ENCODE measurements around the gene AFAP1L1.

The AFAP1L1 gene

DNA sequence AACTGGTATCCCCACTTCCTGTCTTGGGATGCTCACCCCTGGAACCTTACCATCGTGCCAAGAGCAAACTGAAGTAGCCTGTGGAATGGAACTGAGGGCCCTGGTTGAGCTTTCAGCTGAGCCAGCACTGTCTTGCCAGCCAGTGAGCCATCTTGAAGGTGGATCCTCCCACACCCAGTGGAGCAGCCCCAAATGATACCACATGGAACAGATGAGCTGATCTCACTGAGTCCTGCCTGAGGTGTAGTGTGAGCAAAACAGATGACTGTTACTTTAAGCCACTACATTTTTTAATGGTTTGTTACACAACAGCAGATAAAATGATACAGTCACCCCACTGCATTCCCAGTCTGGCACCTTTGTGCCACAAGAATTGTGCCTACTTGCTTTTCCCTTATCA, 84.0 kb downstream of the AFAP1L1 start:
- DNase-seq: no peak

DNA sequence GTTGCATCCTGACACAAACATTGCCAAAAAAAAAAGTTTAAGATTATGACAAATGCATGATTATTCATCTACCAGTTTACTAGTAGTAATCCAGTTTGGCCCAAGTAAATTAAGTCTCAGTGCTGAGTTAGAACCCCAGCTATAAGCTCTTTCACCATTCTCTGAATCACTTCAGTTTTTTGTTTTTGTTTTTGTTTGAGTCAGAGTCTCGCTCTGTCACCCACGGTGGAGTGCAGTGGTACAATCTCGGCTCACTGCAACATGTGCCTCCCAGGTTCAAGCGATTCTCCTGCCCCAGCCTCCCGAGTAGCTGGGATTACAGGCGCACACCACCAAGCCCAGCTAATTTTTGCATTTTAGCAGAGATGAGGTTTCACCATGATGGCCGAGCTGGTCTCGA, 84.7 kb downstream of the AFAP1L1 start:
- DNase-seq: no peak

DNA sequence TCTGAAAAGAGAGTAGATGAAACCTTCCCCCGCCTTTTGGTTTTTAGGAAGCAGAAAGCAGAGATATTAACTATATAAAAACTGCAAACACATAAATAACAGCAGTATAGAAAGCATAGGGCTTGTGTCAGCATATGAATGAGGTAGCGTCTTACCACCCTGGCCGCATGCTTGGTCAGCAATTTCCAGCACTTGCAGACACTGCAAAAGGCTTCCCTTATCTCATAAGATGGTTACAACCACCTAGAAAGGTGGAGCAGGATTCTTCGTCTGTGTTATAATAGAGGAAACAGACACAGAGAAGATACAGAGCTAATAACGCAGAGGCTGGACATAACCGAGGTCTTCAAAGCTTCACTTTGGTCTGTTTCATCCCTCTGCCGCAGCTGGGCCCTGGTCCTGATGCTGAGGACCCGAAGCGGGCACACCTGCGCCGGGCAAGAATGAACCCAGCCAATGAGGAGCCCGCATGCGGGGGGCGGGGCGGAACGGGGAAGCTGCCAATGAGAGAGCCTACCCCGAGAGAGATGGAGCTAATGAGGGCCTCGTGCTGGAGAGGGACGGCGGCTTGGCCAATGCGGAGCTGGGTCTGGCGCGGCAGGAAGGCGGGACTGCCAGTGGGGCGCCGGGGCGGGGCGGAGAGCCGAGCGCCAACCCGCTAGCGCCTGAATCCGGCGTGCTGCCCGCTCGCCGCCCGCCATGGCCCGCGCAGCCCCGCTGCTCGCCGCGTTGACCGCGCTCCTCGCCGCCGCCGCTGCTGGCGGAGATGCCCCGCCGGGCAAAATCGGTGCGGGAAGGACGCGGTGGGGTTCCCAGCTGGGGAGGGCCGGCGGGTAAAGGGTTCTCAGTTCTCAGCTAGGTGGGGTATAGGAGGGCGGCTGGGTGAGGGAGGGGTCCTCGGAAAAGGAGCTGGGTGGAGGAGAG, 86.0 kb downstream of the AFAP1L1 start, which contains the start of gene PCYOX1L:
PCYOX1L (plus strand) TSS at position 677 of the 924 bp plus-strand sequence; CDS start at position 700, 23 bp downstream.
- peak; percentile 99 for DNase-seq

DNA sequence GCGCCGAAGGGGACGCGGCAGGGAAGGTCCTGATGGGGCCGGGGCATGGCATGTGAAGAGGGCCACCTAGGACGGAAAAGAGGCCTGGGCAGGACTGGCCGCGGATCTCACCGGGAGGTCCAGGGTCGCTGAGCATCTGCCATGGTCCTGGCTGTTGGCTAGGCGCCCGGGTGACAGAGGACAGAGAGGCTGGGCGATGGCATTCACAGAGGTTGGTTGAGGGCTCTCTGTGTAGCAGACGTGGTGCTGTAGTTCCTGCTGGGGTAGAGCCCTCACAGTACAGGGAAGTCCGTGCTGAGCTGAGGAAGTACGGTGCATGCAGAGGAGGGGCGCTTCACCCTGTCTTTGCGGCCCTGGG, 86.6 kb downstream of the AFAP1L1 start:
- peak; percentile 34 for DNase-seq

DNA sequence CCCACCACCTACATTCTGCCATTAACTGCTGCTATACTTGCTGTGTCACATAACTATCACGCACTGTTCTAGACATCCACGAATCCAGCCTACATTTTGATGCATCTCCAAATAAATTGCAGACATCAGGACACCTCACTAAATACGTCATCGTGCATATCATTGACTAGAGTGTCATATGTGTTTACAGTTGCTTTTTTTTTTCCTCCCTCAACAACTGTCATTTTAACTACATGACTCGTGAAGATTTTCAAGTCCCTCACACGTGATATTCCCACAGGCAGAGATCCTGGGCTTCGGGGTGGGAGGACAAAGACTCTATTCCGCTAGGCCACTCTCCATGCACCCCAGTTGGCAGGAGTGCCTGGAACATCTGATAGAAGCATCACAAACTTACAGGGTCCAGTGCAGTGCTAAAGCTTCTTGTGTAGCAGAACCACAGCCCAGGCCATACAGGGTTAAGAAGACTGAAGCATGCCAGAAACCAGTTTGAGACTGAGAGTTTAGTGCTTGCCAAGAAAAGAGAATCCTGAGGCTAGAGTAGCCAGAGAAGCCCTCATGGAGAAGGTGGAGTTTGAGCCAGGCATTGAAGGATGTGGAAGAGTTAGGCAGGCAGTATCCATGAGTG, 87.3 kb downstream of the AFAP1L1 start:
- no peak for DNase-seq

- DNase-seq: no peak
Observed at GRCh38 chr5:149360272-149360671, 88.6 kb downstream of the AFAP1L1 start.

- DNase-seq: no peak
Observed at GRCh38 chr5:149362541-149362940, 90.9 kb downstream of the AFAP1L1 start.

DNA sequence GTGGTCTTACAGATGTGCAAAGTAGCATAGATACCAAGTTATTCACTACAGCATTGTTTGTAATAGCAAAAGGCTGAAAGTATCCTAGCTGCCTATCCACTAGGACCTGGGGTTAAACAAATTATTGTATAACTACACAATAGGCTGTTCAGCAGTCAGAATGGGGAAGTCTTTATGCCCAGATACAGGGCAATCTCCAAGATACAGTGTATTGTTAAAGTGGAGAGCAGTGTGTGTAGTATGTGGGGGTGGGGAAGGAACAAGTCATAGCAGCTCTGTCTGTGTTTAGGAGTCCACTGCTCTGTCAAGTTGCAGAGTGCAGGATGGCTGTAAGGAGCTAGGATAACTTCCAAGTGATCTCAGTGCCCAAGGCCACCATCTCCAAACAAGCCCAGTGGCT, 91.7 kb downstream of the AFAP1L1 start:
- DNase-seq: no peak

DNA sequence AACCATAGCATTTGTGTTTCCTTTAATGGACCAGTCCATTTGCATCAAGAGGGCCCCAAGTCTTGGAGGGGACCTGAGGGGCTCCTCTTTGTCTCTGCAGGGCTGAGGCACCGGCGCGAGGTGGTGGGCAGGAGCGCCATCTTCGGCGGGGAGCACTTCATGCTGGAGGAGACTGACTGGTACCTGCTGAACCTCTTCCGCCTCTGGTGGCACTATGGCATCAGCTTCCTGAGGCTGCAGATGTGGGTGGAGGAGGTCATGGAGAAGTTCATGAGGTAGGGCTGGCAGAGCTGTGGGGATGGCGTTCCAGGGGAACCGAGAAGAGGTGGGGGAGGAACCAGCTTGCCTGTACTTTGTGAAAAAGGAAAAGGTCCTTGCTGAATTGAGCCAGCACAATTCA, 92.3 kb downstream of the AFAP1L1 start:
- DNase-seq: no peak

DNA sequence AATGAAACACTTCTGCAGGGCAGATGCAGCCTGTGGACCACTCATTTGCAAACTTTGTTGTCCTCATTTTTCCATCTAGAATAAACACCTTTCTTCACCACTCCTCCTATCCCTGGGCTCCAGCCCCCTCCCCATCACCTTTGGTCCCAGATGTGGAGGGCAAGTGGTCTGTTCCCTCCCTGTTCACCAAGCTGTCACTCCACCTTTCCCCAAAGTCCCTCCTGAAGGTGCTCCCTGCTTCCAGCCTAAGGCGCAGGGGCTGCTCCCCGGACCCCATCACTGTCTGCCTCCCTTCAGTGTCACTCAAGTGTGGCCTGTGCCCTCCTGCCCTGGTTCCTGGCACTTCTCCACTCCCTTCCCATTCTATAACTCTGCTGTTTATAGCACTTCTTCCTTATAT, 93.1 kb downstream of the AFAP1L1 start:
- no peak for DNase-seq

- no peak for DNase-seq
Observed at GRCh38 chr5:149365418-149365817, 93.8 kb downstream of the AFAP1L1 start.

DNA sequence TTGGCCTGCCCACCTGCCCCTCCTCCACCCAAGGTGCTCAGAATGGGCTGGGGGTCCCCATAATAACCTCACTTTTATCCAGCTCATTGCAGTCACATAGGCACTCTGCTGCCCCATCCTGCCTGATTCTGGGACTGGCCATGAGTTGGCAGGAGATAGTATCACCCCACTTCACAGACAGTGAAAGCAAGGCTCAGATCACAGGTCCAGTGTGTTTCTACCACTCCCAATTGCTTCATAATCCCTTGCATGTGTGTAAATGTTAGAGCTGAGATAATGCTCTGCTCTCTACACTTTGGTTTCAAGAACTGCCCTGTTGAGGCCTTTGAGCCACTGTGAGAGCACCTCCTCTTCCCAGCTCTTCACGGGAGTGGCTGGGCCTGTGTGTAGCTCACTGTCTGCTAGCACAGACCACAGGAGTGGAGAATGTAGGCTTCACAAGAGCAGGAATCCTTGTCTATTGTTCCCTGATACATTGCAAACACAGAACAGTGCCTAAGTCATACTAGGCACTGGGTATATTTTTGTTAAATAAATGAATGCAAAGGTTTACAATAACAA, 94.6 kb downstream of the AFAP1L1 start:
- DNase-seq: no peak

GRCh38 chr5:149367249-149367971, 95.8 kb downstream of the AFAP1L1 start:
- peak; percentile 79 for DNase-seq

DNA sequence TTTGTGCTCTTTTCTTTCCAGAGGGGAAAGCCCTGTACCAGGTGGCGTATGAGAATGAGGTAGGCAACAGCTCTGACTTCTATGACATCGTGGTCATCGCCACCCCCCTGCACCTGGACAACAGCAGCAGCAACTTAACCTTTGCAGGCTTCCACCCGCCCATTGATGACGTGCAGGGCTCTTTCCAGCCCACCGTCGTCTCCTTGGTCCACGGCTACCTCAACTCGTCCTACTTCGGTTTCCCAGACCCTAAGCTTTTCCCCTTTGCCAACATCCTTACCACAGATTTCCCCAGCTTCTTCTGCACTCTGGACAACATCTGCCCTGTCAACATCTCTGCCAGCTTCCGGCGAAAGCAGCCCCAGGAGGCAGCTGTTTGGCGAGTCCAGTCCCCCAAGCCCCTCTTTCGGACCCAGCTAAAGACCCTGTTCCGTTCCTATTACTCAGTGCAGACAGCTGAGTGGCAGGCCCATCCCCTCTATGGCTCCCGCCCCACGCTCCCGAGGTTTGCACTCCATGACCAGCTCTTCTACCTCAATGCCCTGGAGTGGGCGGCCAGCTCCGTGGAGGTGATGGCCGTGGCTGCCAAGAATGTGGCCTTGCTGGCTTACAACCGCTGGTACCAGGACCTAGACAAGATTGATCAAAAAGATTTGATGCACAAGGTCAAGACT, 96.5 kb downstream of the AFAP1L1 start:
- no peak for DNase-seq

DNA sequence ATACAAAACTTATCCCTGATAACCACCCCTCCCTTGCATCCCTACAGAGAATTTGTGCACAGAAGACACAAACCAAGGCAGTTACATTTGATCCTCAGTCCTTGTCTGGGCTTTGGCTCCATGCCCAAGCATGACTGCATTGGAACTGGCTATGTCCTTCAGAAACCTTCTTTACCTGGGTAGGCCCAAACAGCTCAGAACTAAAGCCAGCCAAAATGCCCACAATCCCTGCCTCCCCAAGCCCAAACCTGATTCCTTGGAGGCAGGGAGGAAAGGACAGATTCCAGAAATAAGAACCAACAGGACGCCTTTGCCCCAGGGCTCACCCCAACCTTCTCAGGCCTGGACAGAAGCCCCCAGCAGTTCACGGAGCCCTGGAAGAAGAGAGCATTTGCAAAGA, 99.2 kb downstream of the AFAP1L1 start:
- no peak for DNase-seq

DNA sequence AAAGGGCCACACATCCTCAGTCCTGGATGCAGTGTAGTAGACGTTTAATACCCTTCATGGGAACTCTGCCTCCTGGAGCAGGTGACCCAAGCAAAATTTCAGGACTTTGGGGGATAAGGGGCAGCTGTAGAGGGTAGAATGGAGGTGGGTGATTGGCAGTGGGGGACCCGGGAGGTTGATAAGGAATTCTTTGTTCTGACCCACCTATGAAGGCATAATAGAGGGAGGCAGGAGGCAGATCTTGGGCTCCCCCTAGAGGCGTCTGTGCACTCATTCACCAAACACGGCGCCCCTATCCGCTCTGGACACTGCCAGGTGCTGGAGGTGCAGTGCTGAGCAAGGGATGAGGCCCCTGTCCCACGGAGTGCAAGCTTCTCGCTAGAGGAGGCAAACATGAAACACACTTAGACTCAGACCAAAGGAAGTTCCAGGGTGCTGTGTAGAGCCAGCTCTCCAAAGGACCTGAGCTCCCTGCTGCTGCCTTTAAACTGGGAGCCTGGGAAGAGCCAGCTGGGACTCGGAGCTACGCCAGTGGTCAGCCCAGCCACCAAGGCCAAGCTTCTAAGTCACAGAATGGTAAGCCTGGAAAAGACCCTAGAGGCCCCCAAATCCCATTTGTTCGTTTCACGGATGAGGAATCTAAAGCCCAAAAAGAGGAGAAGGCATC, 99.8 kb downstream of the AFAP1L1 start:
- peak; percentile 83 for DNase-seq

- no peak for DNase-seq
Observed at GRCh38 chr5:149372076-149372795, 100.6 kb downstream of the AFAP1L1 start.

DNA sequence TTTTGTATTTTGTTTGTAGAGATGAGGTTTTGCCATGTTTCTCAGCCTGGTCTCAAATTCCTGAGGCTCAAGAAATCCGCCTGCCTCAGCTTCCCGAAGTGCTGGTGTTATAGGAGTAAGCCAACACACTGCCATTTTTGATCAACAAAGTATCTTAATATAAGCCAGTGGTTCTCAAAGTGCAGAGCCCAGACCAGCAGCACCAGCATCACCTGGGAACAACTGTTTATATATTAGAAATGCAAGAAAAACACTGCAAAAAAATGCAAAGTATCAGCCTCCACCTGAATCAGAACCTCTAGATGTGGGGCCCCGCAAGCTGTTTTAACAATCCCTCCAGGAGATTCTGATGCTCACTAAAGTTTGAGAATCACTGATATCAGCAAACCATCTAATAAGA, 101.3 kb downstream of the AFAP1L1 start:
- no peak for DNase-seq

- no peak for DNase-seq
Observed at GRCh38 chr5:149374303-149374702, 102.6 kb downstream of the AFAP1L1 start.

DNA sequence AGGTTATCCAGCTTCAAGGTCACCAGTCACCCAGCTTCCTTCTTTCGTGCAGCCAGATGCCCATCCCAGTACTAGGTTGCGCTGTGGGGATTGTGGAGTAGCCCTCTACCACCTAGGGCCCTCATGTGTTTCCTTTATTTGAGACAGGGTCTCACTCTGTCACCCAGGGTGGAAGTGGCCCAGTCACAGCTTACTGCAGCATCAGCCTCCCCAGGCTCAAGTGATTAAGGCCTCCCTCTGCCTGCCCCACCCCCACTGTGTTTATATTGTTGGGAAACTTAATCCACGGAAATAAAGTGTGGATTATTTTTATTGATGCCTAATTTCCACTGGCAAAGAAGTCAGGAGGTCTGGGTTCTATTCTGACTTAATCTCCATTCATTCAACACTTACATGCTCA, 103.1 kb downstream of the AFAP1L1 start:
- no peak for DNase-seq

- no peak for DNase-seq
Observed at GRCh38 chr5:149375434-149375833, 103.8 kb downstream of the AFAP1L1 start.
